ENCODE measurements around the gene UBAC1.
"Not testable (repeated sequence)": the region's sequence is repeated elsewhere in the genome, so short reads cannot be mapped to it uniquely, and the experiment has no call there.

Gene UBAC1

GRCh38 chr9:135951310-135951709 is 9.9 kb downstream of the UBAC1 start:
- not testable (repeated sequence) for H3K9ac ChIP-seq (ENCODE audit: low read length in 5 of 5); H3K4me1 ChIP-seq (ENCODE audit: control insufficient read depth in 5 of 5, insufficient read depth in 5 of 5, low read length in 5 of 5); H3K4me3 ChIP-seq (ENCODE audit: low read depth in 1 of 5, low read length in 5 of 5); H3K27ac ChIP-seq (ENCODE audit: low read depth, low read length); H3K27me3 ChIP-seq (ENCODE audit: control insufficient read depth in 5 of 5, insufficient read depth in 4 of 5, low read length in 5 of 5); H3K9me3 ChIP-seq (ENCODE audit: control insufficient read depth in 5 of 5, low read length in 5 of 5)
- peaks cover 0 to 64% (median 55%) of the 10 kb centered on the region in 5 donors for H3K36me3 ChIP-seq (ENCODE audit: control insufficient read depth in 5 of 5, insufficient read depth in 5 of 5, low read length in 5 of 5)

GRCh38 chr9:135950841-135951240 is 10.3 kb downstream of the UBAC1 start:
- not testable (repeated sequence) for H3K27ac ChIP-seq (ENCODE audit: low read depth, low read length)

GRCh38 chr9:135950135-135950682 is 11.0 kb downstream of the UBAC1 start:
- Histone ChIP-seq H3K27ac (ENCODE audit: low read depth, low read length) (no peak overlapping the region), H3K4me1 (ENCODE audit: control insufficient read depth in 5 of 5, insufficient read depth in 5 of 5, low read length in 5 of 5) (no peaks in the 10 kb centered on the region), H3K36me3 (ENCODE audit: control insufficient read depth in 5 of 5, insufficient read depth in 5 of 5, low read length in 5 of 5) (peaks cover 0 to 75% (median 66%) of the 10 kb centered on the region in 5 donors), H3K9me3 (ENCODE audit: control insufficient read depth in 5 of 5, low read length in 5 of 5) (no peaks in the 10 kb centered on the region), H3K27me3 (ENCODE audit: control insufficient read depth in 5 of 5, insufficient read depth in 4 of 5, low read length in 5 of 5) (no peaks in the 10 kb centered on the region), H3K4me3 (ENCODE audit: low read depth in 1 of 5, low read length in 5 of 5) (no peak overlapping the region), H3K9ac (ENCODE audit: low read length in 5 of 5) (no peak overlapping the region)

More at GRCh38 chr9:135950841-135951240, 10.3 kb downstream of the UBAC1 start:
- not testable (repeated sequence) for H3K27me3 ChIP-seq (ENCODE audit: control insufficient read depth in 5 of 5, insufficient read depth in 4 of 5, low read length in 5 of 5); H3K9ac ChIP-seq (ENCODE audit: low read length in 5 of 5); H3K4me3 ChIP-seq (ENCODE audit: low read depth in 1 of 5, low read length in 5 of 5); H3K9me3 ChIP-seq (ENCODE audit: control insufficient read depth in 5 of 5, low read length in 5 of 5); H3K4me1 ChIP-seq (ENCODE audit: control insufficient read depth in 5 of 5, insufficient read depth in 5 of 5, low read length in 5 of 5)
- H3K36me3 ChIP-seq (ENCODE audit: control insufficient read depth in 5 of 5, insufficient read depth in 5 of 5, low read length in 5 of 5) = peaks cover 0 to 69% (median 60%) of the 10 kb centered on the region in 5 donors

DNA sequence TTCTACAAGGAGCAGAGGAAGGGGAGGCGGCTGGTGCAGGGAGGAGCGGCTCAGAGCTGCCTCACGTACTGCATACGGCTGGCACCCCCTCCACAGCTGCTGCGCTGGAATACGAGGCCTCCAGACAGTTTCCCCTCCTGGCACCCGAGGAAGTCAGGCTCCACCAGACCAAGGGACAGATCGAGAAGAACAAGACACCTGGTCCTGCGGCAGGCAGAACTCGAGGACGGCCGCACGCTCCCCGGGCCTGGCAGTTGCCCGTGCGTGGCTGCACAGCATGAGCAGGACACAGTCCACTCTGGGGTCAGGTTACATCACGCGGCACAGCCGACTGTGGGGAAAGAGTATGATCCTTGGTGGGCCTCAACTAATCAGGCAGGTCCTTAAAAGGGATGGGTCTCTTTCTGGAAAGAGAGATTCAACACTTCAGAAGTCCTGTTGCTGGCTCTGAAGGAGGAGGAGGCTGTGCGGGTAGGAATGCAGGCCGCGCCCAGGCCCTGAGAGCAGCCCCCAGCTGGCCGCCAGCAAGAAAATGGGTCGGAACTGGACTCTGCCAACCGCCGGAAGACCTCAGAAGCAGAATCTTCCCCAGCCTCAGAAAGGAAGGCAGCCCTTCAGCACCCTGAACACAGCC is 11.6 kb downstream of the UBAC1 start:
- H3K9me3 ChIP-seq (ENCODE audit: control insufficient read depth in 5 of 5, low read length in 5 of 5) = no peaks in the 10 kb centered on the region
- H3K27me3 ChIP-seq (ENCODE audit: control insufficient read depth in 5 of 5, insufficient read depth in 4 of 5, low read length in 5 of 5) = no peaks in the 10 kb centered on the region
- H3K36me3 ChIP-seq (ENCODE audit: control insufficient read depth in 5 of 5, insufficient read depth in 5 of 5, low read length in 5 of 5) = peaks cover 0 to 78% (median 70%) of the 10 kb centered on the region in 5 donors
- no peak overlapping the region for H3K27ac ChIP-seq (ENCODE audit: low read depth, low read length)
- no peak overlapping the region for H3K4me3 ChIP-seq (ENCODE audit: low read depth in 1 of 5, low read length in 5 of 5)
- H3K4me1 ChIP-seq (ENCODE audit: control insufficient read depth in 5 of 5, insufficient read depth in 5 of 5, low read length in 5 of 5) = no peaks in the 10 kb centered on the region
- peak overlapping the region in 1 of 5 donors; percentile 6 for H3K9ac ChIP-seq (ENCODE audit: low read length in 5 of 5)

DNA sequence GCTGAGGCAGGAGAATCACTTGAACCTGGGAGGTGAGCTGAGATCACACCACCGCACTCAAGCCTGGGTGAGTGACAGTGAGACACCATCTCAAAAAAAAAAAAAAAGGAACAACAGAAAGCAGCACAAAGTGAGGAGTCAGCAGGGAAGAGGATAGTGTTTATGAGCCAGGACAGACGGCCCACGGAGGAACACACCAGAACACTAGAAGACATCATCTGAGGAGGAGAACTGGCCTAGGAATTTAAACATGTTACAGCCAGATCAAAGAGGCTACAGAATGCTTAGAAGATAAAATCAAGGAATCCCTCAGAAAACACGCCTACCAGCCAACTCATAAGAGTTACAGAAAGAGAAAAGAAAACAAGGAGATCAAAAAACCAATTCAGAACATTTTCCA is 12.2 kb downstream of the UBAC1 start:
- H3K36me3 ChIP-seq (ENCODE audit: control insufficient read depth in 5 of 5, insufficient read depth in 5 of 5, low read length in 5 of 5) = peaks cover 0 to 78% (median 71%) of the 10 kb centered on the region in 5 donors
- no peak overlapping the region for H3K4me3 ChIP-seq (ENCODE audit: low read depth in 1 of 5, low read length in 5 of 5)
- no peaks in the 10 kb centered on the region for H3K9me3 ChIP-seq (ENCODE audit: control insufficient read depth in 5 of 5, low read length in 5 of 5)
- no peaks in the 10 kb centered on the region for H3K27me3 ChIP-seq (ENCODE audit: control insufficient read depth in 5 of 5, insufficient read depth in 4 of 5, low read length in 5 of 5)
- no peak overlapping the region for H3K9ac ChIP-seq (ENCODE audit: low read length in 5 of 5)
- no peak overlapping the region for H3K27ac ChIP-seq (ENCODE audit: low read depth, low read length)
- H3K4me1 ChIP-seq (ENCODE audit: control insufficient read depth in 5 of 5, insufficient read depth in 5 of 5, low read length in 5 of 5) = no peaks in the 10 kb centered on the region

- H3K27ac ChIP-seq (ENCODE audit: low read depth, low read length) = no peak overlapping the region
- no peaks in the 10 kb centered on the region for H3K4me1 ChIP-seq (ENCODE audit: control insufficient read depth in 5 of 5, insufficient read depth in 5 of 5, low read length in 5 of 5)
- H3K4me3 ChIP-seq (ENCODE audit: low read depth in 1 of 5, low read length in 5 of 5) = no peak overlapping the region
- H3K9ac ChIP-seq (ENCODE audit: low read length in 5 of 5) = no peak overlapping the region
- no peaks in the 10 kb centered on the region for H3K9me3 ChIP-seq (ENCODE audit: control insufficient read depth in 5 of 5, low read length in 5 of 5)
- H3K36me3 ChIP-seq (ENCODE audit: control insufficient read depth in 5 of 5, insufficient read depth in 5 of 5, low read length in 5 of 5) = peaks cover 2 to 80% (median 72%) of the 10 kb centered on the region in 5 donors
- no peaks in the 10 kb centered on the region for H3K27me3 ChIP-seq (ENCODE audit: control insufficient read depth in 5 of 5, insufficient read depth in 4 of 5, low read length in 5 of 5)
Observed at GRCh38 chr9:135948446-135948845, 12.7 kb downstream of the UBAC1 start.

GRCh38 chr9:135947582-135947981 is 13.6 kb downstream of the UBAC1 start:
- Histone ChIP-seq H3K4me3 (ENCODE audit: low read depth in 1 of 5, low read length in 5 of 5) (no peak overlapping the region), H3K36me3 (ENCODE audit: control insufficient read depth in 5 of 5, insufficient read depth in 5 of 5, low read length in 5 of 5) (peaks cover 5 to 79% (median 71%) of the 10 kb centered on the region in 5 donors), H3K27ac (ENCODE audit: low read depth, low read length) (no peak overlapping the region), H3K9me3 (ENCODE audit: control insufficient read depth in 5 of 5, low read length in 5 of 5) (no peaks in the 10 kb centered on the region), H3K9ac (ENCODE audit: low read length in 5 of 5) (no peak overlapping the region), H3K4me1 (ENCODE audit: control insufficient read depth in 5 of 5, insufficient read depth in 5 of 5, low read length in 5 of 5) (no peaks in the 10 kb centered on the region), H3K27me3 (ENCODE audit: control insufficient read depth in 5 of 5, insufficient read depth in 4 of 5, low read length in 5 of 5) (no peaks in the 10 kb centered on the region)

DNA sequence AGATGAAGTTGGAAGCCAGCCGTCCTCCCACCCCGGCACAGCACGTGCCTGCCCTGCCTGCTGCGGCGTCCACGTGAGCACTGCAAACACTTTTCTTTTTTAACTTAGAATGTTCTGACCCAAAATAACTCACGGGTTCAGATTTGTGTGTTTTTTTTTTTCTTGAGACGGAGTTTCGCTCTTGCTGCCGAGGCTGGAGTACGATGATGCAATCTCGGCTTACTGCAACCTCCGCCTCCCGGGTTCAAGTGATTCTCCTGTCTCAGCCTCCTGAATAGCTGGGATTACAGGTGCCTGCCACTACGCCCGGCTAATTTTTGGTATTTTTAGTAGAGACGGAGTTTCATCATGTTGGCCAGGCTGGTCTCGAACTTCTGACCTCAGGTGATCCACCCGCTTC is 14.1 kb downstream of the UBAC1 start:
- H3K27me3 ChIP-seq (ENCODE audit: control insufficient read depth in 5 of 5, insufficient read depth in 4 of 5, low read length in 5 of 5); H3K27ac ChIP-seq (ENCODE audit: low read depth, low read length); H3K4me3 ChIP-seq (ENCODE audit: low read depth in 1 of 5, low read length in 5 of 5); H3K4me1 ChIP-seq (ENCODE audit: control insufficient read depth in 5 of 5, insufficient read depth in 5 of 5, low read length in 5 of 5); H3K9me3 ChIP-seq (ENCODE audit: control insufficient read depth in 5 of 5, low read length in 5 of 5); H3K9ac ChIP-seq (ENCODE audit: low read length in 5 of 5): not testable (repeated sequence)
- peaks cover 5 to 75% (median 68%) of the 10 kb centered on the region in 5 donors for H3K36me3 ChIP-seq (ENCODE audit: control insufficient read depth in 5 of 5, insufficient read depth in 5 of 5, low read length in 5 of 5)

GRCh38 chr9:135946392-135946994 is 14.7 kb downstream of the UBAC1 start:
- Histone ChIP-seq H3K9ac (ENCODE audit: low read length in 5 of 5) (no peak overlapping the region), H3K9me3 (ENCODE audit: control insufficient read depth in 5 of 5, low read length in 5 of 5) (no peaks in the 10 kb centered on the region), H3K27me3 (ENCODE audit: control insufficient read depth in 5 of 5, insufficient read depth in 4 of 5, low read length in 5 of 5) (no peaks in the 10 kb centered on the region), H3K27ac (ENCODE audit: low read depth, low read length) (no peak overlapping the region), H3K4me3 (ENCODE audit: low read depth in 1 of 5, low read length in 5 of 5) (no peak overlapping the region), H3K4me1 (ENCODE audit: control insufficient read depth in 5 of 5, insufficient read depth in 5 of 5, low read length in 5 of 5) (peaks cover 0 to 10% (median 0%) of the 10 kb centered on the region in 5 donors), H3K36me3 (ENCODE audit: control insufficient read depth in 5 of 5, insufficient read depth in 5 of 5, low read length in 5 of 5) (peaks cover 5 to 76% (median 70%) of the 10 kb centered on the region in 5 donors)

DNA sequence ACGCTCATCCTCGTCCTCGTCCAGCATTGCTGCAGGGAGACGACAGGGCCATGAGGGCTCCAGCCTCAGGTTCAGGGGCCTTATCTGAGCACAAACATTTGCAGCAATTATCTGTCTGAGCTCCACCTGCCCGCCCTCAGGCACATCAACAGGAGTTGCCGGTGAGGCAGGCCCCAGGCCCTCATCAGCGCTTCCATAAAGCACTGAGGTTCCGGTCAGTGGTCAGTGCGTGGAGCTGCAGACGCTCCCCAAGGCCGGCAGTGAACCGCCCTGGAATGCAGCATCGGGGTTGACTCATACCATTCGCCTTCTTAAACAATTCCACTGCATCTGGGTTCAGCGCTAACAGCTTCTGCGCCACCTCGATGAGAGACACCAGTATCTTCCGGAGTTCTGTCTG is 15.2 kb downstream of the UBAC1 start:
- Histone ChIP-seq H3K4me3 (ENCODE audit: low read depth in 1 of 5, low read length in 5 of 5) (no peak overlapping the region), H3K9ac (ENCODE audit: low read length in 5 of 5) (no peak overlapping the region), H3K27ac (ENCODE audit: low read depth, low read length) (no peak overlapping the region), H3K36me3 (ENCODE audit: control insufficient read depth in 5 of 5, insufficient read depth in 5 of 5, low read length in 5 of 5) (peaks cover 5 to 77% (median 70%) of the 10 kb centered on the region in 5 donors), H3K4me1 (ENCODE audit: control insufficient read depth in 5 of 5, insufficient read depth in 5 of 5, low read length in 5 of 5) (peaks cover 0 to 13% (median 0%) of the 10 kb centered on the region in 5 donors), H3K27me3 (ENCODE audit: control insufficient read depth in 5 of 5, insufficient read depth in 4 of 5, low read length in 5 of 5) (no peaks in the 10 kb centered on the region), H3K9me3 (ENCODE audit: control insufficient read depth in 5 of 5, low read length in 5 of 5) (no peaks in the 10 kb centered on the region)

Measured in subcutaneous abdominal adipose tissue (tissue), 5 donors.